Mammary epithelial cell (primary cell): ENCODE measurements around the gene ALG6.

Experiments used
- CTCF ChIP-seq, 2 donors: IDR thresholded peaks in 1 of 2; conservative IDR thresholded peaks in 1 of 2; 2 replicates each; pipeline ENCODE4 v1.5.1; 2011 to 2012; ENCODE audit warnings: inconsistent platforms in 2 of 2, low read length in 2 of 2, mild to moderate bottlenecking in 2 of 2, control low read depth in 1 of 2, low read depth in 1 of 2; ENCODE audit not compliant: insufficient read depth in 1 of 2; ENCODE audit errors: extremely low read depth in 1 of 2
- EZH2 ChIP-seq: IDR thresholded peaks from 2 replicates; pipeline ENCODE4 v1.6.1; 2012; ENCODE audit warnings: low read length, inconsistent platforms, borderline replicate concordance

GRCh38 chr1:63323865-63324778, 43.3 kb upstream of the ALG6 start:
- TF ChIP-seq CTCF (conservative IDR thresholded peaks at IDR 0.05 in 1 of 2, IDR thresholded peaks at IDR 0.05 in 1 of 2; ENCODE audit: extremely low read depth in 1 of 2, insufficient read depth in 1 of 2, low read depth in 1 of 2, low read length in 2 of 2) (no peak), EZH2 (peak; percentile 92)
